Heart left ventricle (tissue), 13 donors: ENCODE results near the gene MAST1.

Experiments
- CTCF ChIP-seq, 12 donors: fragments of 200-600 bp; sonication (generic) in 4 of 12; IDR thresholded peaks; one replicate each; pipeline versions ENCODE4 v1.5.0 to v1.8.0; 2018 to 2022; ENCODE audit warnings: antibody characterized with exemption in 12 of 12, mild to moderate bottlenecking in 5 of 12
- POLR2A ChIP-seq, 2 donors: fragments of 450-650 bp; IDR thresholded peaks; one replicate each; pipeline ENCODE4 v1.6.1; 2017; ENCODE audit warnings: antibody characterized with exemption in 2 of 2, mild to moderate bottlenecking in 2 of 2, moderate library complexity in 2 of 2
- donor health status: ischemic (EF 13 %, LVEDD 7.1; RV severe dilation, severe dysfunction).
- donor health status: DM: no; HTN: yes; CAD: no.
- donor health status: DM: no; HTN: no; CAD: no.
- donor health status: ischemic (EF 25% LVEDD 6.9; RV normal size, moderate dysfunction).
- donor health status: ischemic (EF 25% LVEDD 5.7; RV mildly dilated, moderate dysfunction).
- donor health status: ischemic (EF 35%, LVEDD 5.7; RV mildly dilated, moderate dysfunction).
- donor health status: nonischemic (EF 11% LVEDD 7.7; RV severe dilation, severe dysfunction).
- donor health status: DM: yes; HTN: yes; CAD: no.
- donor health status: PGD.
- donor health status: ischemic (EF 29% LVEDD 5.4; RV normal size, mild dysfunction).
- donor health status: nonischemic (EF 23%, LVEDD 6.1; RV moderate dilation, normal function).

- TF ChIP-seq CTCF (IDR thresholded peaks at IDR 0.05) (no peak), POLR2A (IDR thresholded peaks at IDR 0.05) (no peak)
These were observed 18.3 kb downstream of the MAST1 start for GRCh38 chr19:12856653-12857052.
